Measurements from ENCODE around the gene FBXO41. TPM values are rescaled to one million over a fixed set of nuclear protein-coding genes. Genes with fewer than 3 reads are reported as not detected.

FBXO41 gene
- polyA plus RNA-seq, 1 donor from 2014 or later, result 6.0 TPM

- TF ChIP-seq EP300 (conservative IDR thresholded peaks at IDR 0.05; ENCODE audit: poor library complexity, severe bottlenecking), result no peak
- TF ChIP-seq EZH2 (IDR thresholded peaks at IDR 0.05; ENCODE audit: borderline replicate concordance, insufficient read depth, low read length, poor library complexity, severe bottlenecking), result no peak
- Histone ChIP-seq H3K4me3 (ENCODE audit: low read length) (no peak overlapping the region), H3K27ac (ENCODE audit: low read length) (no peak overlapping the region), H3K79me2 (replicated peaks; ENCODE audit: insufficient read depth, low read length) (no peaks in the 10 kb centered on the region), H3F3A (ENCODE audit: insufficient read depth, low read length, poor library complexity, severe bottlenecking) (no peaks in the 10 kb centered on the region), H3K9me2 (ENCODE audit: insufficient read depth, low read length) (no peaks in the 10 kb centered on the region), H3K27me3 (ENCODE audit: insufficient read depth, low read depth, low read length) (no peaks in the 10 kb centered on the region), H2AFZ (ENCODE audit: low read depth, low read length) (no peak overlapping the region), H3K4me2 (ENCODE audit: low read length) (no peak overlapping the region), H3K36me3 (ENCODE audit: insufficient read depth, low read length) (no peaks in the 10 kb centered on the region), H3K9me3 (ENCODE audit: low read length) (no peaks in the 10 kb centered on the region), H3K9ac (ENCODE audit: low read length) (no peak overlapping the region), H4K20me1 (ENCODE audit: insufficient read depth) (no peaks in the 10 kb centered on the region)
Observed at GRCh38 chr2:73225513-73226360, 58.5 kb downstream of the FBXO41 start.

- H3K4me3 ChIP-seq (ENCODE audit: low read length), result no peak overlapping the region
- H3K36me3 ChIP-seq (ENCODE audit: insufficient read depth, low read length), result peaks cover 6% of the 10 kb centered on the region
Observed at GRCh38 chr2:73223821-73224220, 60.5 kb downstream of the FBXO41 start.

More at GRCh38 chr2:73223821-73224220, 60.5 kb downstream of the FBXO41 start:
- Histone ChIP-seq H4K20me1 (ENCODE audit: insufficient read depth) (no peaks in the 10 kb centered on the region), H3F3A (ENCODE audit: insufficient read depth, low read length, poor library complexity, severe bottlenecking) (no peaks in the 10 kb centered on the region), H3K27me3 (ENCODE audit: insufficient read depth, low read depth, low read length) (no peaks in the 10 kb centered on the region), H3K9me3 (ENCODE audit: low read length) (no peaks in the 10 kb centered on the region), H3K79me2 (replicated peaks; ENCODE audit: insufficient read depth, low read length) (no peaks in the 10 kb centered on the region), H2AFZ (ENCODE audit: low read depth, low read length) (no peak overlapping the region), H3K9me2 (ENCODE audit: insufficient read depth, low read length) (no peaks in the 10 kb centered on the region), H3K9ac (ENCODE audit: low read length) (no peak overlapping the region), H3K27ac (ENCODE audit: low read length) (no peak overlapping the region), H3K4me2 (ENCODE audit: low read length) (no peak overlapping the region)
- TF ChIP-seq, protein P1, sequence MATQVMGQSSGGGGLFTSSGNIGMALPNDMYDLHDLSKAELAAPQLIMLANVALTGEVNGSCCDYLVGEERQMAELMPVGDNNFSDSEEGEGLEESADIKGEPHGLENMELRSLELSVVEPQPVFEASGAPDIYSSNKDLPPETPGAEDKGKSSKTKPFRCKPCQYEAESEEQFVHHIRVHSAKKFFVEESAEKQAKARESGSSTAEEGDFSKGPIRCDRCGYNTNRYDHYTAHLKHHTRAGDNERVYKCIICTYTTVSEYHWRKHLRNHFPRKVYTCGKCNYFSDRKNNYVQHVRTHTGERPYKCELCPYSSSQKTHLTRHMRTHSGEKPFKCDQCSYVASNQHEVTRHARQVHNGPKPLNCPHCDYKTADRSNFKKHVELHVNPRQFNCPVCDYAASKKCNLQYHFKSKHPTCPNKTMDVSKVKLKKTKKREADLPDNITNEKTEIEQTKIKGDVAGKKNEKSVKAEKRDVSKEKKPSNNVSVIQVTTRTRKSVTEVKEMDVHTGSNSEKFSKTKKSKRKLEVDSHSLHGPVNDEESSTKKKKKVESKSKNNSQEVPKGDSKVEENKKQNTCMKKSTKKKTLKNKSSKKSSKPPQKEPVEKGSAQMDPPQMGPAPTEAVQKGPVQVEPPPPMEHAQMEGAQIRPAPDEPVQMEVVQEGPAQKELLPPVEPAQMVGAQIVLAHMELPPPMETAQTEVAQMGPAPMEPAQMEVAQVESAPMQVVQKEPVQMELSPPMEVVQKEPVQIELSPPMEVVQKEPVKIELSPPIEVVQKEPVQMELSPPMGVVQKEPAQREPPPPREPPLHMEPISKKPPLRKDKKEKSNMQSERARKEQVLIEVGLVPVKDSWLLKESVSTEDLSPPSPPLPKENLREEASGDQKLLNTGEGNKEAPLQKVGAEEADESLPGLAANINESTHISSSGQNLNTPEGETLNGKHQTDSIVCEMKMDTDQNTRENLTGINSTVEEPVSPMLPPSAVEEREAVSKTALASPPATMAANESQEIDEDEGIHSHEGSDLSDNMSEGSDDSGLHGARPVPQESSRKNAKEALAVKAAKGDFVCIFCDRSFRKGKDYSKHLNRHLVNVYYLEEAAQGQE (IDR thresholded peaks at IDR 0.05; ENCODE audit: borderline replicate concordance), result no peak
- TF ChIP-seq RAD21 (conservative IDR thresholded peaks at IDR 0.05) (no peak), MXI1 (conservative IDR thresholded peaks at IDR 0.05; ENCODE audit: poor library complexity, severe bottlenecking) (no peak), EP300 (conservative IDR thresholded peaks at IDR 0.05; ENCODE audit: poor library complexity, severe bottlenecking) (no peak), TAF1 (IDR thresholded peaks at IDR 0.05; ENCODE audit: low read depth) (no peak), EZH2 (IDR thresholded peaks at IDR 0.05; ENCODE audit: borderline replicate concordance, insufficient read depth, low read length, poor library complexity, severe bottlenecking) (no peak), CTCF (IDR thresholded peaks at IDR 0.05; ENCODE audit: poor library complexity, severe bottlenecking) (no peak), SMC3 (conservative IDR thresholded peaks at IDR 0.05; ENCODE audit: poor library complexity) (no peak), POLR2AphosphoS5 (IDR thresholded peaks at IDR 0.05) (no peak)

Data from neural cell (in vitro differentiated cells).